IPS DF 6.9 (cell line): Measurements from ENCODE around the gene TPM1.
"Not testable (repeated sequence)": the region's sequence is repeated elsewhere in the genome, so short reads cannot be mapped to it uniquely, and the experiment has no call there.

Source experiments
- DNase-seq: peaks from one replicate; pipeline ENCODE4 v3.0.0-alpha.2; 2013; ENCODE audit warnings: low read depth, low spot score
- H3K27ac ChIP-seq: one replicate; pipeline ENCODE4 v1.5.1; 2013; ENCODE audit warnings: low read length, control low read depth
- H3K27me3 ChIP-seq: 2 replicates; pipeline ENCODE4 v1.6.1; 2013; ENCODE audit warnings: mild to moderate bottlenecking, low read length; ENCODE audit not compliant: control insufficient read depth, insufficient read depth
- H3K36me3 ChIP-seq: 2 replicates; pipeline ENCODE4 v1.6.1; 2013; ENCODE audit warnings: low read length; ENCODE audit not compliant: control insufficient read depth, insufficient read depth
- H3K4me1 ChIP-seq: 2 replicates; pipeline ENCODE4 v1.6.1; 2013; ENCODE audit warnings: low read length; ENCODE audit not compliant: control insufficient read depth, insufficient read depth
- H3K4me3 ChIP-seq: 2 replicates; pipeline ENCODE4 v1.5.1; 2013; ENCODE audit warnings: mild to moderate bottlenecking, low read length
- H3K9me3 ChIP-seq: 2 replicates; pipeline ENCODE4 v1.6.1; 2013; ENCODE audit warnings: low read length, inconsistent platforms; ENCODE audit not compliant: control insufficient read depth, insufficient read depth
- WGBS: extraction: QIAGEN DNeasy Blood & Tissue Kit; methylation state at CpG from one replicate; pipeline ENCODE4 v1.1.7; 2013; ENCODE audit warnings: mixed read lengths, missing lambda C conversion rate; ENCODE audit not compliant: insufficient read length, insufficient coverage; 5-methylcytosine and 5-hydroxymethylcytosine counted together

The TPM1 gene

GRCh38 chr15:63096178-63096577 lies 53.6 kb downstream of the TPM1 start:
- no CpG with 5 or more reads among the region's 4 CpGs for WGBS
- H3K27ac ChIP-seq: no peak overlapping the region
- no peak overlapping the region for H3K4me3 ChIP-seq
- H3K4me1 ChIP-seq: no peaks in the 10 kb centered on the region
- no peaks in the 10 kb centered on the region for H3K9me3 ChIP-seq
- no peaks in the 10 kb centered on the region for H3K36me3 ChIP-seq
- no peaks in the 10 kb centered on the region for H3K27me3 ChIP-seq
- DNase-seq: no peak

- not testable (repeated sequence) for H3K4me3 ChIP-seq, H3K27ac ChIP-seq, H3K27me3 ChIP-seq, H3K36me3 ChIP-seq, H3K4me1 ChIP-seq, DNase-seq, H3K9me3 ChIP-seq
- WGBS: no CpG with 5 or more reads among the region's 33 CpGs
These were observed 56.4 kb downstream of the TPM1 start for GRCh38 chr15:63098901-63099300.

DNA sequence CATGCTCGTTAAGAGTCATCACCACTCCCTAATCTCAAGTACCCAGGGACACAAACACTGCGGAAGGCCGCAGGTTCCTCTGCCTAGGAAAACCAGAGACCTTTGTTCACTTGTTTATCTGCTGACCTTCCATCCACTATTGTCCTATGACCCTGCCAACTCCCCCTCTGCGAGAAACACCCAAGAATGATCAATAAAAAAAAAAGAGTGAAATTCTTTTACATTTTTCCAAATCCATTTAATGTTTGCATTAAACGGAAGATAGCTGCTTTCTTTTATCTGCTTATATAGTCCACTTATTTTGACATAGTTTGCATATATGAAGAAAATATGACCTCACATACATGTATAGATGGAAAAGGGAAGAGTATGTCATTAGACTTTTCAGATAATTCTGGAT lies 57.0 kb downstream of the TPM1 start:
- not testable (repeated sequence) for H3K9me3 ChIP-seq

DNA sequence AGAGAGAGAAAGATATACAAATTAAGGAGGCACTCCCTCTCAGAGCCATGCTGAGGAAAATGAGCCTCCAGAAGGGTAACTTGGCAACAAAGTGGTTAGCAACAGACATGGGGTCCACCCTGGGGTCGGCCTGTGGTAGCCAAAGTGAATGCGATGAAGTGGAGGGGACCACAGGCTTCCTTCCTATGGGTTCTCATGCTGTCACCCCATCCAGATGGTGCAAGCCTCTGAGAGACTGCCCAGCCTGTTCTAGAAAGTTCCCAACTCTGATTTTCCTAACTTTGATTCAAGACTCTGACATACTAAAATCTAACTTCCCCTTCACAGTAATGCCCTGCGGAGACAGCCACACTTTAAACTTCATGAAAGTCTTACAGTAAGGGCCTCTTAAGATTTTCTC lies 60.9 kb downstream of the TPM1 start:
- WGBS: no CpG with 5 or more reads among the region's 3 CpGs
- Histone ChIP-seq H3K27ac (no peak overlapping the region), H3K27me3 (no peaks in the 10 kb centered on the region), H3K9me3 (no peaks in the 10 kb centered on the region), H3K36me3 (no peaks in the 10 kb centered on the region), H3K4me3 (no peak overlapping the region), H3K4me1 (no peaks in the 10 kb centered on the region)
- DNase-seq: no peak

More for the DNA sequence above, 57.0 kb downstream of the TPM1 start:
- H3K4me1 ChIP-seq, DNase-seq, H3K27ac ChIP-seq, H3K4me3 ChIP-seq, H3K27me3 ChIP-seq, H3K36me3 ChIP-seq: not testable (repeated sequence)
- WGBS: no CpG with 5 or more reads among the region's 5 CpGs

DNA sequence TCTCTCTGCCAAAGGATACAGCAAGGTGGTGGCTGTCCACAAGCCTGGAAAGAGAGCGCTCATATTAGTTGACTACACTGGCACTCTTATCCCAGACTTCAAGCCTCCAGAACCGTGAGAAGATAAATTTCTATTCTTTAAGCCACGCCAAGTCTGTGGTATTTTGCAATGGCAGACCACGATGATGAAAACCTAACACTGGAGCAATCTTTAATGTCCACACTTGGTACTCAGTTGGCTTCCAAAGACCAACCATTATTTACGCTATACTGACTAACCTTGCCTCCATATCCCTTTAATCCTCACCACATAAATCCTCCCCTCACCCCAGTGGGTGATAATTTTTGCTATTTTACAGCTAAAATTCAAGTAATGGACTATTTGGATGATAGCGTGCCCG lies 62.2 kb downstream of the TPM1 start:
- DNase-seq: no peak
- Histone ChIP-seq H3K9me3 (no peaks in the 10 kb centered on the region), H3K27ac (no peak overlapping the region), H3K4me3 (no peak overlapping the region), H3K4me1 (no peaks in the 10 kb centered on the region), H3K36me3 (no peaks in the 10 kb centered on the region), H3K27me3 (no peaks in the 10 kb centered on the region)
- 100% methylated on average over 1 of the region's 7 CpGs for WGBS

DNA sequence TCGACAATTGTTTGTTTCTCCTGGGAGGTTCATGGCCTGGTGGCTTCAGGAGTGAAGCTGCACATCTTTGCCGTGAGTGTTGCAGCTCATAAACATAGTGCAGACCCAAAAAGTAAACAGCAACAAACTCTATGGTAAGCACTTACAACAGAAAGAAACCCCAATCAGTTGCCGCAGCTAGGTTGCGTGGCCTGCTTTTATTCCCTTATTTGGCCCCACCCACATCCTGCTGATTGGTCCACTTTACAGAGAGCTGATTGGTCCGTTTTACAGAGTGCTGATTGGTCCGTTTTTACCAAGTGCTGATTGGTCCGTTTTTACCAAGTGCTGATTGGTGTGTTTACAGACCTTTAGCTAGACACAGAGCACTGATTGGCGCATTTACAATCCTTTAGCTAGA lies 62.8 kb downstream of the TPM1 start:
- not testable (repeated sequence) for DNase-seq, H3K9me3 ChIP-seq, H3K4me1 ChIP-seq, H3K27ac ChIP-seq, H3K4me3 ChIP-seq, H3K36me3 ChIP-seq, H3K27me3 ChIP-seq
- no CpG with 5 or more reads among the region's 8 CpGs for WGBS

GRCh38 chr15:63107895-63108546 lies 65.5 kb downstream of the TPM1 start:
- no peak overlapping the region for H3K27ac ChIP-seq
- H3K4me1 ChIP-seq: no peaks in the 10 kb centered on the region
- DNase-seq: no peak
- no peaks in the 10 kb centered on the region for H3K36me3 ChIP-seq
- no peak overlapping the region for H3K4me3 ChIP-seq
- H3K27me3 ChIP-seq: no peaks in the 10 kb centered on the region
- no peaks in the 10 kb centered on the region for H3K9me3 ChIP-seq
- no CpG with 5 or more reads among the region's 9 CpGs for WGBS

DNA sequence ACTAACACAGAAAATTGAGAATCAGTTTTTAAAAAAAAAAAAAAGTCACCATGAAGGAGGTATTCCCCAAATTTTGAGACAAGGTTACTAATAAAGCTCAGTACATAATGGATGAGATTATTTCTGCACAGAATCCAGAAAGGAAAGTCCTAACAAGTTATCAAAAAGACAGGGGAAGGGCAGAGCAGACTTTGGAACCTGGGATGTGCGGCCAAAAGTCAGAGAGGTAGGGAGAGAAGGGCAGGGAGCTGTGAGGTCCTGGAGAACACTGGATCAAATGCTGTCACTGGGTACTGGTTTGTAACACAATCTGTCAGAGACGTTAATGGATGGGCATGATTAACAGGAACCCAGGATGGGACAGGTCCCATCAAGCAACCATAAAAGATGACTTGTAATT lies 67.0 kb downstream of the TPM1 start:
- no CpG with 5 or more reads among the region's 2 CpGs for WGBS
- no peaks in the 10 kb centered on the region for H3K27me3 ChIP-seq
- H3K4me1 ChIP-seq: no peaks in the 10 kb centered on the region
- DNase-seq: no peak
- no peaks in the 10 kb centered on the region for H3K9me3 ChIP-seq
- no peak overlapping the region for H3K27ac ChIP-seq
- no peak overlapping the region for H3K4me3 ChIP-seq
- H3K36me3 ChIP-seq: no peaks in the 10 kb centered on the region

DNA sequence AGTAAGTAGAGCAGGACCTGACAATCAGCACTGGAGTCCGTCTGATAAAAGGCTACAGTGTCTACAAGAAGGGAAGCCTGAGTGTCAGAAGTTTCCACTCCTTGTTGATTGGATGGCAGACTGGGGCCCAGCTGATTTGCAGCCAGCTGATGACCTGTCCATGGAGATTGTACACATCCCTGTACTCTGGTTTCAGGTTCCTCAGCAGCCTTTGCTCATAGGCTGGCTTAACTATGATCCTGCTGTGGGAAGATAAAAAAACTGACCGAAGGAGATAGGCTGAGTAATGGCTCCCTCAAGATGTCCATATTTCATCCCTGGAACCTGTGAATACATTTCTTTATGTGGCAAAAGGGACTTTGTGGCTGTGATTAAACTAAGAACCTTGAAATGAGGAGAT lies 67.4 kb downstream of the TPM1 start:
- Histone ChIP-seq H3K36me3 (no peaks in the 10 kb centered on the region), H3K27me3 (no peaks in the 10 kb centered on the region), H3K4me1 (no peaks in the 10 kb centered on the region), H3K9me3 (no peaks in the 10 kb centered on the region), H3K4me3 (no peak overlapping the region), H3K27ac (no peak overlapping the region)
- no CpG with 5 or more reads among the region's 2 CpGs for WGBS
- no peak for DNase-seq

- no peak overlapping the region for H3K27ac ChIP-seq
- no peak for DNase-seq
- H3K4me3 ChIP-seq: no peak overlapping the region
- WGBS: no CpG with 5 or more reads among the region's 3 CpGs
- H3K36me3 ChIP-seq: no peaks in the 10 kb centered on the region
- H3K9me3 ChIP-seq: no peaks in the 10 kb centered on the region
- no peaks in the 10 kb centered on the region for H3K4me1 ChIP-seq
- no peaks in the 10 kb centered on the region for H3K27me3 ChIP-seq
These were observed 68.0 kb downstream of the TPM1 start for GRCh38 chr15:63110428-63111026.

GRCh38 chr15:63111481-63111880 lies 68.9 kb downstream of the TPM1 start:
- Histone ChIP-seq H3K4me1 (no peaks in the 10 kb centered on the region), H3K27ac (no peak overlapping the region), H3K36me3 (no peaks in the 10 kb centered on the region), H3K27me3 (no peaks in the 10 kb centered on the region), H3K4me3 (no peak overlapping the region), H3K9me3 (no peaks in the 10 kb centered on the region)
- DNase-seq: no peak
